A673 (cell line): ENCODE measurements around the gene COMMD8.

Source experiments
- EZH2 ChIP-seq: fragments of 200-600 bp; sonication (generic); IDR thresholded peaks from 2 replicates; pipeline ENCODE4 v1.6.1; 2017; ENCODE audit warnings: borderline replicate concordance, low read depth, mild to moderate bottlenecking, mixed read lengths, antibody characterized with exemption, low read length; ENCODE audit not compliant: poor library complexity, severe bottlenecking
- TF ChIP-seq, protein P1 (sequence below): fragments of 300-800, 200-600 bp; sonication (generic); conservative IDR thresholded peaks from 2 replicates; pipeline ENCODE4 v1.5.1; 2017; ENCODE audit warnings: low read depth, mild to moderate bottlenecking, antibody characterized with exemption, low read length, moderate library complexity, mixed read lengths

- TF ChIP-seq, protein P1, sequence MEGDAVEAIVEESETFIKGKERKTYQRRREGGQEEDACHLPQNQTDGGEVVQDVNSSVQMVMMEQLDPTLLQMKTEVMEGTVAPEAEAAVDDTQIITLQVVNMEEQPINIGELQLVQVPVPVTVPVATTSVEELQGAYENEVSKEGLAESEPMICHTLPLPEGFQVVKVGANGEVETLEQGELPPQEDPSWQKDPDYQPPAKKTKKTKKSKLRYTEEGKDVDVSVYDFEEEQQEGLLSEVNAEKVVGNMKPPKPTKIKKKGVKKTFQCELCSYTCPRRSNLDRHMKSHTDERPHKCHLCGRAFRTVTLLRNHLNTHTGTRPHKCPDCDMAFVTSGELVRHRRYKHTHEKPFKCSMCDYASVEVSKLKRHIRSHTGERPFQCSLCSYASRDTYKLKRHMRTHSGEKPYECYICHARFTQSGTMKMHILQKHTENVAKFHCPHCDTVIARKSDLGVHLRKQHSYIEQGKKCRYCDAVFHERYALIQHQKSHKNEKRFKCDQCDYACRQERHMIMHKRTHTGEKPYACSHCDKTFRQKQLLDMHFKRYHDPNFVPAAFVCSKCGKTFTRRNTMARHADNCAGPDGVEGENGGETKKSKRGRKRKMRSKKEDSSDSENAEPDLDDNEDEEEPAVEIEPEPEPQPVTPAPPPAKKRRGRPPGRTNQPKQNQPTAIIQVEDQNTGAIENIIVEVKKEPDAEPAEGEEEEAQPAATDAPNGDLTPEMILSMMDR = no peak
- no peak for TF ChIP-seq EZH2
Measured at GRCh38 chr4:47498899-47499298, 35.4 kb upstream of the COMMD8 start.
